Gastroesophageal sphincter (tissue), 3 donors: ENCODE results near the gene DNASE2.

Experiments used
- EP300 ChIP-seq: sonication (generic); formaldehyde crosslinking; IDR thresholded peaks from one replicate; pipeline ENCODE4 v1.6.1; 2017; ENCODE audit warnings: antibody characterized with exemption, mild to moderate bottlenecking
- POLR2A ChIP-seq, 2 donors: fragments of 450-650 bp; IDR thresholded peaks; one replicate each; pipeline ENCODE4 v1.6.1; 2017; ENCODE audit warnings: antibody characterized with exemption in 2 of 2, mild to moderate bottlenecking in 2 of 2, moderate library complexity in 1 of 2
- POLR2AphosphoS5 ChIP-seq: sonication (generic); formaldehyde crosslinking; IDR thresholded peaks from one replicate; pipeline ENCODE4 v1.6.1; 2017; ENCODE audit warnings: antibody characterized with exemption
- TF ChIP-seq, protein P1 (sequence below), 4 experiments: fragments of 200-600 bp in 2 of 4; fragments of 450-650 bp in 2 of 4; sonication (generic) in 1 of 4; IDR thresholded peaks; one replicate each; pipeline ENCODE4 v1.5.1; 2017 to 2019; ENCODE audit warnings: antibody characterized with exemption in 4 of 4, mild to moderate bottlenecking in 2 of 4, moderate library complexity in 2 of 4

DNA sequence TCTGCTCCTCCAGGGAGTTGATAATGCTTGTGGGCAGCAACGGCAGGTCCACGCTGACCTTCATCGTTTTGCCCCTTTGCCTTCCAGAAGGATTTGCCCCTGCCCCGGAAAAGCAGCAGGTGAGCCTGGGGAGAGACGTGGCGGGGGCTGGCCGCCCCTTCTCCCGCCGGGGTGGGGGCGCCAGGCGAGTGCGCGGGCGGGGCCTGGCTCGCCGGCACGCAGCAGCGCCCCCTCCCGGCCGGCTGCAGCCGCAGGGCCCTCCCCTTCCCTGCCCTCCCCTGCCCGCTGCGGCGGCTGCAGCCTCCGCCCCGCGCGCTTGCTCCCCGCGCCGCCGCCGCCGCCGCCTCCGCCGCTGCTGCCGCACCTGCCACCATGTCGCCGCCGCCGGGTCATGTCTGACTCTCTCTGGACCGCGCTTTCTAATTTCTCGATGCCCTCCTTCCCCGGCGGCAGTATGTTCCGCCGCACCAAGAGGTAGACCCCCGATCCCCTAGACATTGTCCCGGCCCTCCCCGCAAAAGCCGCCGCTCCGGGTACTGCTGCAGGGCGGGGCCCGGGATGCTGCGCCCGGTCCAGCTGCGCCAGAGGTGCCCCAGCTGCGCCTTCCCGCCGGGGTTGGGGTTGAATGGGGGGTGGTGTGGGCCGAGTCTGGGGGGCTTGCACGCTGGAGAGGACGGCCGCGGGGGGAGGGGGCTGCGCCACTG, 42.9 kb downstream of the DNASE2 start, which contains the start of gene MAST1:
- TF ChIP-seq, protein P1, sequence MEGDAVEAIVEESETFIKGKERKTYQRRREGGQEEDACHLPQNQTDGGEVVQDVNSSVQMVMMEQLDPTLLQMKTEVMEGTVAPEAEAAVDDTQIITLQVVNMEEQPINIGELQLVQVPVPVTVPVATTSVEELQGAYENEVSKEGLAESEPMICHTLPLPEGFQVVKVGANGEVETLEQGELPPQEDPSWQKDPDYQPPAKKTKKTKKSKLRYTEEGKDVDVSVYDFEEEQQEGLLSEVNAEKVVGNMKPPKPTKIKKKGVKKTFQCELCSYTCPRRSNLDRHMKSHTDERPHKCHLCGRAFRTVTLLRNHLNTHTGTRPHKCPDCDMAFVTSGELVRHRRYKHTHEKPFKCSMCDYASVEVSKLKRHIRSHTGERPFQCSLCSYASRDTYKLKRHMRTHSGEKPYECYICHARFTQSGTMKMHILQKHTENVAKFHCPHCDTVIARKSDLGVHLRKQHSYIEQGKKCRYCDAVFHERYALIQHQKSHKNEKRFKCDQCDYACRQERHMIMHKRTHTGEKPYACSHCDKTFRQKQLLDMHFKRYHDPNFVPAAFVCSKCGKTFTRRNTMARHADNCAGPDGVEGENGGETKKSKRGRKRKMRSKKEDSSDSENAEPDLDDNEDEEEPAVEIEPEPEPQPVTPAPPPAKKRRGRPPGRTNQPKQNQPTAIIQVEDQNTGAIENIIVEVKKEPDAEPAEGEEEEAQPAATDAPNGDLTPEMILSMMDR (IDR thresholded peaks at IDR 0.05): peak in 3 of 4 experiments; percentile 31 to 54 (median 41)
- TF ChIP-seq POLR2AphosphoS5: no peak
- TF ChIP-seq POLR2A (IDR thresholded peaks at IDR 0.05): no peak
- TF ChIP-seq EP300: no peak
